WERI-Rb-1 (cell line): ENCODE data around the gene NADSYN1.

Experiments used
- DNase-seq: peaks from one replicate; pipeline ENCODE4 v3.0.0-alpha.2; 2020
- H3K27ac ChIP-seq: fragments of 250-450 bp; sonication (Bioruptor Pico); 2 replicates; pipeline ENCODE4 v1.5.1; 2020; ENCODE audit warnings: mild to moderate bottlenecking, moderate library complexity
- H3K27me3 ChIP-seq: fragments of 250-450 bp; sonication (Bioruptor Pico); 2 replicates; pipeline ENCODE4 v1.5.1; 2021; ENCODE audit warnings: mild to moderate bottlenecking, low read depth, moderate library complexity; ENCODE audit not compliant: insufficient read depth, severe bottlenecking
- H3K36me3 ChIP-seq: fragments of 250-450 bp; sonication (Bioruptor Pico); 2 replicates; pipeline ENCODE4 v1.5.1; 2020; ENCODE audit warnings: mild to moderate bottlenecking, moderate library complexity
- H3K4me3 ChIP-seq: 2 replicates; pipeline ENCODE4 v1.5.1; 2011; ENCODE audit warnings: low read depth, mild to moderate bottlenecking, control low read depth, low read length
- H3K9me3 ChIP-seq: fragments of 250-450 bp; sonication (Bioruptor Pico); 2 replicates; pipeline ENCODE4 v1.5.1; 2021; ENCODE audit warnings: mild to moderate bottlenecking, moderate library complexity; ENCODE audit not compliant: severe bottlenecking
- CTCF ChIP-seq: IDR thresholded peaks from 2 replicates; pipeline ENCODE4 v1.5.1; 2011; ENCODE audit warnings: low read depth, mild to moderate bottlenecking, control low read depth, inconsistent platforms, low read length

Gene NADSYN1

GRCh38 chr11:71489311-71490043 is 36.5 kb downstream of the NADSYN1 start:
- no peak for DNase-seq
- H3K27me3 ChIP-seq = no peaks in the 10 kb centered on the region
- H3K27ac ChIP-seq = no peak overlapping the region
- no peaks in the 10 kb centered on the region for H3K9me3 ChIP-seq
- no peak overlapping the region for H3K4me3 ChIP-seq
- TF ChIP-seq CTCF = no peak
- peaks cover 11% of the 10 kb centered on the region for H3K36me3 ChIP-seq

GRCh38 chr11:71490044-71490730 is 37.2 kb downstream of the NADSYN1 start:
- DNase-seq = no peak
- no peak for TF ChIP-seq CTCF
- no peaks in the 10 kb centered on the region for H3K27me3 ChIP-seq
- H3K36me3 ChIP-seq = peaks cover 7% of the 10 kb centered on the region
- no peak overlapping the region for H3K4me3 ChIP-seq
- no peaks in the 10 kb centered on the region for H3K9me3 ChIP-seq
- no peak overlapping the region for H3K27ac ChIP-seq

GRCh38 chr11:71490731-71491390 is 37.9 kb downstream of the NADSYN1 start:
- H3K27me3 ChIP-seq = no peaks in the 10 kb centered on the region
- no peak overlapping the region for H3K4me3 ChIP-seq
- H3K27ac ChIP-seq = no peak overlapping the region
- no peak for DNase-seq
- no peaks in the 10 kb centered on the region for H3K9me3 ChIP-seq
- no peak for TF ChIP-seq CTCF
- peaks cover 3% of the 10 kb centered on the region for H3K36me3 ChIP-seq

- Histone ChIP-seq H3K36me3 (peaks cover 3% of the 10 kb centered on the region; the same call in 1 of the 2 replicates), H3K27me3 (no peaks in the 10 kb centered on the region), H3K9me3 (no peaks in the 10 kb centered on the region)
Measured at GRCh38 chr11:71491531-71491930, 38.5 kb downstream of the NADSYN1 start.

GRCh38 chr11:71491940-71492339 is 38.9 kb downstream of the NADSYN1 start:
- no peaks in the 10 kb centered on the region for H3K27me3 ChIP-seq
- no peak for DNase-seq
- no peaks in the 10 kb centered on the region for H3K9me3 ChIP-seq
- H3K4me3 ChIP-seq = no peak overlapping the region
- H3K27ac ChIP-seq = no peak overlapping the region
- no peak for TF ChIP-seq CTCF
- H3K36me3 ChIP-seq = peaks cover 3% of the 10 kb centered on the region; the same call in 1 of the 2 replicates

More at GRCh38 chr11:71491531-71491930, 38.5 kb downstream of the NADSYN1 start:
- Histone ChIP-seq H3K27ac (no peak overlapping the region), H3K4me3 (no peak overlapping the region)
- no peak for TF ChIP-seq CTCF
- DNase-seq = no peak
